ENCODE measurements around the gene VMP1.
"Not testable (repeated sequence)": the region's sequence is repeated elsewhere in the genome, so short reads cannot be mapped to it uniquely, and the experiment has no call there.

The VMP1 gene

DNA sequence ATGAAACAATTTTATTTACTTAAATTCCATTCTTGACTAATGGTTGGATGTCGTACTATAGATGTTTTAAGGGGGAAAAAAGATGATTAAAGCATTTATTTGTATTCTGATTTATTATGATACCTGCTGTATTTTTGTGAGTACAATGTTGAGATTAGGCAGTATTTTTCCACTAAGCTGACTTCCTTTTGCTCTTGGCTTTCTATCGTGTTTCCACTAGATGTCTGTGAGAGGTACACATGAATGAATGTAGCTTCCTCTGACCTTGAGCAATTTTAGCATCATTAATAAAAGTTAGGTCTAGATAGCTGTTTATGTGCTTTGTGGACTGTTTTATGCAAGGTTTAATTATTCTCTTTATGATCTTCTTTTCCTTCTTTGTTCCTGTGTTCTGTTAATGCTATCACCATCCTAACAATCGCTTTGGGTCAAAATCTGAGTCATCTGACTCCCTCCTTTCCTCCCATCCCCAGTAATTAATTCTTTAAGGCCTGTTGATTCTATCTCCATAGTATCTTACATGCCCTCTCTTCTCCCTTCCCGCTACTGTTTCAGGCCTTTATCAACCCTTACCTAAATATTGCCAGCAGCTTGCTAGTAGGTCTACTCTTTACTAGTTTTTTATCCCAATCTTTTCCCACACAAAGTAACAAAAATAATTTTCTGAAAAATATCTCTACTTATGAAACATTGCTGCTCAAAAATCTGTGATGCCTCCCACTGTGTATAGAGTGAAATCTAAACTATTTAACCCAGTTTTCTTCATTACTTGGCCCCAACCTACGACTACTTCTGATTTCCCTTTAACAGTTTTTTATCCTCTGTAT, 76.0 kb downstream of the VMP1 start:
- DNase-seq: no peak

- DNase-seq: peak in 1 of 2 donors; percentile 11
Measured at GRCh38 chr17:59785091-59785799, 77.8 kb downstream of the VMP1 start.

DNA sequence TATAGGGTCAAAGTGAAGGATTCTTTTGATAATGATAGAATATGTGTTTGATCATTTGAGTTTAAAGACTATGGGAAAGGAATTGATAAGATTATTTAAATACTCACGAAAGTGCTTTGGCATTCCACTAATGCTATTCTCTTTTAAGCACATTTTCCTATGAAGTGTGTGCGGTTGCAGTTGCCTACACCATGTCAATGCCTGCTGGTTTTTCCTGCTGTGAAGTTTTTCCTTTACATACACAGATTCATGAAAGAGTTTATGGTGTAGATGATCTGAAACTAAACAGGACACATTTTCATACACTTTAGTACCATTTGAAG, 78.7 kb downstream of the VMP1 start:
- DNase-seq: no peak

GRCh38 chr17:59786536-59787319, 79.3 kb downstream of the VMP1 start:
- DNase-seq: peak; percentile 79 to 80

- not testable (repeated sequence) for DNase-seq
Measured at GRCh38 chr17:59789849-59790248, 82.4 kb downstream of the VMP1 start.

GRCh38 chr17:59790418-59790817, 83.0 kb downstream of the VMP1 start:
- DNase-seq: not testable (repeated sequence)

- no peak for DNase-seq
Measured at GRCh38 chr17:59790910-59791309, 83.5 kb downstream of the VMP1 start.

GRCh38 chr17:59791603-59792457, 84.4 kb downstream of the VMP1 start:
- DNase-seq: no peak

- DNase-seq: not testable (repeated sequence)
Measured at GRCh38 chr17:59792458-59792823, 85.0 kb downstream of the VMP1 start.

- no peak for DNase-seq
Measured at GRCh38 chr17:59793205-59793604, 85.8 kb downstream of the VMP1 start.

- no peak for DNase-seq
Measured at GRCh38 chr17:59796138-59796537, 88.7 kb downstream of the VMP1 start.

DNA sequence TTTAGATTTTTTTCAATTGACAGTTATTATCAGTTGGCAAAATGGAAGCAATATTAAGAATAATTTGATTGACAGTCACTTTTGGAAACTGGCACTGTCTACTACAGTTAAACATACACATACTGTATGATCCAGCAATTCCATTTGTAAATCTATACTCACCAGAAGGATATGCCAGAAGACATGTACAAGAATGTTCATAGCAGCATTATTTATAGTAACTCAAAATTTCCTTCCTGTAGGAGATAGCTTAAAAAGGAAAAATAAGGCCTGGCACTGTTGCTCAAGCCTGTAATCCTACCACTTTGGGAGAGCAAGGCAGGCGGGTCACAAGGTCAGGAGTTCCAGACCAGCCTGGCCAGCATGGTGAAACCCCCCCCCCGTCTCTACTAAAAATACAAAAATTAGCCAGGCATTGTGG, 89.3 kb downstream of the VMP1 start:
- no peak for DNase-seq

GRCh38 chr17:59798111-59798510, 90.7 kb downstream of the VMP1 start:
- no peak for DNase-seq

- DNase-seq: no peak
Measured at GRCh38 chr17:59800530-59800942, 93.1 kb downstream of the VMP1 start.

DNA sequence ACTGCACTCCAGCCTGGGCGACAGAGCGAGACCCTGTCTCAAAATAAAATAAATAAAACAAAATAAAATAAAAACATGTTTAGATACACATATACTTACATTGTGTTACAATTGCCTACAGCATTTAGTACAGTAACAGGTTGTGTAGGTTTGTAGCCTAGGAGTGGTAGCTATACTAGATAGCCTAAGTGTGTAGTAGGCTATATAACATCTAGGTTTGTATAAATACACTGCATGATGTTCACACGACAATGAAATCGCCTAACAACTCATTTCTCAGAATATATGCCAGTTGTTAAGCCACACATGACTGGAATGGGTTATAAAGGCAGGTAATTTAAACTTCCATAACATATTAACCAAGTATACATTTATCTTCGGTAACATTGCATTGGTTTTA, 94.7 kb downstream of the VMP1 start:
- no peak for DNase-seq

- no peak for DNase-seq
Measured at GRCh38 chr17:59804901-59805465, 97.5 kb downstream of the VMP1 start.

GRCh38 chr17:59806322-59806721, 98.9 kb downstream of the VMP1 start:
- DNase-seq: not testable (repeated sequence)

DNA sequence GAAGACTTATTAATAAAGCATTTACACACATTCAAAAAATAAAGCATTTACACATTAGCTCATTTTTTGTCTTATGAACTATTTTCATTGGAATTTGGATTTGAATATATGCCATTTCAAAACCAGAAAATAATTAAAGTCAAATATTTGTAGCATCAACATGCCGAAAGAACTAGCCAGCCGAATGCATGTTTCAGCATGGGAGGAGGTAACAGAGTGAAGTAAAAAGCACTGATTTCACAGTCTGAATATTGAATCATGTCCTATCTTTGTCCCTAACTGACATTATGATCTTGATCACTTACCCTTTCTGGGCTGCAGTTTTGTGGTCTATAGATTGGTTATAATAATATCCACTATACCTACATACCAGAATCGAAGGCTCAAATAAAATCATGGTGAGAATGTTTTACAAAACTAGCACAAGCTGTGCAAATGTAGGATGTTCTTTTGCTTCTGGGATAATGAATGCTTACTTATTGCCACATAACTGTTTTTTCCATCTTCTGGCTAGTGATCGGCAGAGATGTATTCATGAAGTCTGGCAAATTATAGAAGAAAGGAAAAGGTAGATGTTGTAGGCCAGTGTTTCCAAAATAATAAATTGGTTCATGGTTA, 100.5 kb downstream of the VMP1 start:
- DNase-seq: no peak

- no peak for DNase-seq
Measured at GRCh38 chr17:59810894-59811153, 103.4 kb downstream of the VMP1 start.

- no peak for DNase-seq
Measured at GRCh38 chr17:59811209-59811608, 103.8 kb downstream of the VMP1 start.

DNA sequence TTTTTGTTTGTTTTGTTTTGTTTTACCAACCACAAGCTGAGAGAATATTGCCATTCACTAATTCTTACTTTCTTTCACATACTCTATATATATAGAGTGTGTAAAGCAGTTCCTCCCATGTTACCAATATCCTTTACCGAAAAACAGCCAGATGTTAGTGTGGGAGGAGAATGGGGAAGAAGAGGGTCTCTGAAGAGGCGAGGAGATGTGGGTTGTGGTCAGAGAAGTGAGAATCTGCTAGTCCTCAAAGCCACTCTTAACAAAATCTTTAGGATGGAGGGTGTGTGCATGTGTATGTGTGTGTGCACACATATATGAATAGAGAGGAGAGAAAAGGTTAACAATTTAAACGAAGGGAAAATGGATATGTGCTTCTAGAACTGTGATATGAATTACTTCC, 104.7 kb downstream of the VMP1 start:
- DNase-seq: no peak

- no peak for DNase-seq
Measured at GRCh38 chr17:59814276-59814675, 106.8 kb downstream of the VMP1 start.
